K562 (cell line): ENCODE data around the gene IL17RC. TPM values are rescaled to one million over a fixed set of nuclear protein-coding genes. Genes with fewer than 3 reads are reported as not detected.

Experiments
- ADNP ChIP-seq: fragments of 200-800 bp; sonication (Bioruptor generic); IDR thresholded peaks from 2 replicates; pipeline ENCODE4 v1.6.1; 2016; ENCODE audit warnings: missing genetic modification characterization, missing compliant biosample characterization
- ATF1 ChIP-seq, 2 experiments: fragments of 450-650 bp in 1 of 2; IDR thresholded peaks; 2 replicates each; pipeline ENCODE4 v1.6.1; 2016; ENCODE audit warnings: missing compliant biosample characterization in 1 of 2, missing genetic modification characterization in 1 of 2
- BCOR ChIP-seq: fragments of 450-650 bp; IDR thresholded peaks from 2 replicates; pipeline ENCODE4 v1.6.1; 2016
- GABPB1 ChIP-seq: sonication (generic); formaldehyde crosslinking; IDR thresholded peaks from 2 replicates; pipeline ENCODE4 v1.8.0; 2022; ENCODE audit warnings: mild to moderate bottlenecking, missing genetic modification reagents
- HMGN3 ChIP-seq: IDR thresholded peaks from 2 replicates; pipeline ENCODE4 v1.6.1; 2011; ENCODE audit warnings: borderline replicate concordance, low read depth, mild to moderate bottlenecking, mixed read lengths, low read length; ENCODE audit not compliant: insufficient read length; ENCODE audit errors: extremely low read depth
- KLF16 ChIP-seq: IDR thresholded peaks from 2 replicates; pipeline ENCODE4 v1.6.1; 2016; ENCODE audit warnings: antibody characterized with exemption
- LARP7 ChIP-seq: fragments of 450-650 bp; IDR thresholded peaks from 2 replicates; pipeline ENCODE4 v1.6.1; 2016
- NFIX ChIP-seq: fragments of 250-450 bp; sonication (Bioruptor Pico); IDR thresholded peaks from 2 replicates; pipeline ENCODE4 v1.4.0; 2020; ENCODE audit warnings: low read depth, mild to moderate bottlenecking, moderate library complexity
- NFYB ChIP-seq: IDR thresholded peaks from 2 replicates; pipeline ENCODE4 v1.6.1; 2011; ENCODE audit warnings: mild to moderate bottlenecking, moderate library complexity; ENCODE audit not compliant: insufficient read length; ENCODE audit errors: extremely low read depth
- PHB2 ChIP-seq: fragments of 450-650 bp; IDR thresholded peaks from 2 replicates; pipeline ENCODE4 v1.6.1; 2017; ENCODE audit warnings: low read depth
- RUNX1 ChIP-seq: sonication (generic); IDR thresholded peaks from 2 replicates; pipeline ENCODE4 v1.6.1; 2016; ENCODE audit warnings: antibody characterized with exemption, low read depth
- SMAD2 ChIP-seq: fragments of 150-350 bp; IDR thresholded peaks from 2 replicates; pipeline ENCODE4 v1.6.1; 2014; ENCODE audit warnings: low read depth, mild to moderate bottlenecking, low read length
- SMARCB1 ChIP-seq: IDR thresholded peaks from 2 replicates; pipeline ENCODE4 v1.6.1; 2011; ENCODE audit warnings: improper control_type of control experiment, low read depth; ENCODE audit not compliant: insufficient read length
- XRCC5 ChIP-seq: fragments of 200-400 bp; formaldehyde crosslinking; IDR thresholded peaks from 2 replicates; pipeline ENCODE4 v1.6.1; 2017; ENCODE audit warnings: low read depth, mild to moderate bottlenecking, low read length
- polyA plus RNA-seq, 8 experiments: library from polyadenylated mRNA; depleted of rRNA in 4 of 8; stranded (reverse) in 5 of 8; unstranded in 3 of 8; fragments of >200 nt; fragmentation: Nextera tagmentation in 2 of 8; fragmentation: Illumina TruSeq in 1 of 8; extraction: Ambion mirVana in 2 of 8; extraction: Trizol in 1 of 8; gene quantifications; 2 replicates each; pipeline versions ENCODE4 v1.2.1 to v1.2.3, GENCODE V29; 2011 to 2014; ENCODE audit warnings: inconsistent platforms in 1 of 8, missing spikeins in 1 of 8
- total RNA-seq, 7 experiments: library from RNA; depleted of rRNA in 6 of 7; stranded (reverse); fragments of >200 nt in 6 of 7; fragmentation: Illumina TruSeq in 2 of 7; extraction: Trizol in 2 of 7; gene quantifications; 2 replicates each; pipeline versions ENCODE4 v1.2.1 to v1.2.3, GENCODE V29; 2011 to 2021; ENCODE audit warnings: low replicate concordance in 1 of 7
- TF ChIP-seq, protein P1 (sequence below): fragments of 250-450 bp; sonication (Bioruptor Pico); IDR thresholded peaks from 2 replicates; pipeline ENCODE4 v1.8.0; 2022; ENCODE audit warnings: inconsistent platforms
- TF ChIP-seq, protein P2 (sequence below): fragments of 250-450 bp; sonication (Bioruptor Pico); IDR thresholded peaks from 2 replicates; pipeline ENCODE4 v1.8.0; 2021; ENCODE audit warnings: mild to moderate bottlenecking, moderate library complexity
- TF ChIP-seq, protein P3 (sequence below): fragments of 250-450 bp; sonication (Bioruptor Pico); IDR thresholded peaks from 2 replicates; pipeline ENCODE4 v1.5.0; 2021; ENCODE audit warnings: mild to moderate bottlenecking, borderline replicate concordance
- TF ChIP-seq, protein P4 (sequence below): fragments of 450-650 bp; IDR thresholded peaks from 2 replicates; pipeline ENCODE4 v1.6.1; 2016; ENCODE audit warnings: borderline replicate concordance
- TF ChIP-seq, protein P5 (sequence below): fragments of 250-450 bp; sonication (Bioruptor Pico); IDR thresholded peaks from 2 replicates; pipeline ENCODE4 v1.8.0; 2021; ENCODE audit warnings: moderate library complexity, mild to moderate bottlenecking, inconsistent platforms

The IL17RC gene
- total and polyA plus RNA-seq, 9 of the 15 experiments (the other 6 are each of a cell fraction or from before 2014, with no cell fraction given) = 0.15 to 11.4 (median 7.1) TPM; not detected in 1

DNA sequence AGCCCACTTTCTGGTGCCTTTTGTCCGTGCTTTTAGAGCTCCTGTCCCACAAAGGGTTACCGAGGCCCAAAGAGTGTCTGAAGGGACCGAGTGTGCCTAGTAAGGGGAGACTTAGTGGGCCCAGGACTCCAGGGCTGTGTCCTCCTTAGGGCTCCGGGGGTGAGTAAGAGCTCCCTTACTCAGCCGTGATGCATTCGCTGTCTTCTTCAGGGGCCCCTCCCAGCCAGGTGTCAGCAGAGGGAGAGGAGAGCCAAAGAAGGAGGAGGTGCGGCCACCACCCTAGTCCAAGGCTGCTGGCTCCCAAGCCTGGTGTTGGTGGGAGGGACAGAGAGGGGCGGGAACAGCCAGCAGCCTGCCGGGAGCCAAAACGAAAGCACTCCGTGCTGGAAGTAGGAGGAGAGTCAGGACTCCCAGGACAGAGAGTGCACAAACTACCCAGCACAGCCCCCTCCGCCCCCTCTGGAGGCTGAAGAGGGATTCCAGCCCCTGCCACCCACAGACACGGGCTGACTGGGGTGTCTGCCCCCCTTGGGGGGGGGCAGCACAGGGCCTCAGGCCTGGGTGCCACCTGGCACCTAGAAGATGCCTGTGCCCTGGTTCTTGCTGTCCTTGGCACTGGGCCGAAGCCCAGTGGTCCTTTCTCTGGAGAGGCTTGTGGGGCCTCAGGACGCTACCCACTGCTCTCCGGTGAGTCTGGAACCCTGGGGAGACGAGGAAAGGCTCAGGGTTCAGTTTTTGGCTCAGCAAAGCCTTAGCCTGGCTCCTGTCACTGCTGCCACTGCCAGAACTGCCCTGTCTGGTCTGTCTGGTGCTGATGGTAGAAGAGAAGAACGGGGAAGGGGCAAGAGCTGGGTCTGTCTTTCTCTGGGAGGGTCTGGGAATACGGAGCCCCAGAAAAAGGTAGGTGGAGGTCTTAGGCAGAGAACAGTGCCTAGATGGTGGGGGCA, at the start of gene IL17RC (continued):
- TF ChIP-seq, protein P1, sequence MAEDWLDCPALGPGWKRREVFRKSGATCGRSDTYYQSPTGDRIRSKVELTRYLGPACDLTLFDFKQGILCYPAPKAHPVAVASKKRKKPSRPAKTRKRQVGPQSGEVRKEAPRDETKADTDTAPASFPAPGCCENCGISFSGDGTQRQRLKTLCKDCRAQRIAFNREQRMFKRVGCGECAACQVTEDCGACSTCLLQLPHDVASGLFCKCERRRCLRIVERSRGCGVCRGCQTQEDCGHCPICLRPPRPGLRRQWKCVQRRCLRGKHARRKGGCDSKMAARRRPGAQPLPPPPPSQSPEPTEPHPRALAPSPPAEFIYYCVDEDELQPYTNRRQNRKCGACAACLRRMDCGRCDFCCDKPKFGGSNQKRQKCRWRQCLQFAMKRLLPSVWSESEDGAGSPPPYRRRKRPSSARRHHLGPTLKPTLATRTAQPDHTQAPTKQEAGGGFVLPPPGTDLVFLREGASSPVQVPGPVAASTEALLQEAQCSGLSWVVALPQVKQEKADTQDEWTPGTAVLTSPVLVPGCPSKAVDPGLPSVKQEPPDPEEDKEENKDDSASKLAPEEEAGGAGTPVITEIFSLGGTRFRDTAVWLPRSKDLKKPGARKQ (CRISPR knock-in tag) = no peak
- no peak for TF ChIP-seq BCOR
- no peak for TF ChIP-seq SMARCB1
- TF ChIP-seq, protein P2, sequence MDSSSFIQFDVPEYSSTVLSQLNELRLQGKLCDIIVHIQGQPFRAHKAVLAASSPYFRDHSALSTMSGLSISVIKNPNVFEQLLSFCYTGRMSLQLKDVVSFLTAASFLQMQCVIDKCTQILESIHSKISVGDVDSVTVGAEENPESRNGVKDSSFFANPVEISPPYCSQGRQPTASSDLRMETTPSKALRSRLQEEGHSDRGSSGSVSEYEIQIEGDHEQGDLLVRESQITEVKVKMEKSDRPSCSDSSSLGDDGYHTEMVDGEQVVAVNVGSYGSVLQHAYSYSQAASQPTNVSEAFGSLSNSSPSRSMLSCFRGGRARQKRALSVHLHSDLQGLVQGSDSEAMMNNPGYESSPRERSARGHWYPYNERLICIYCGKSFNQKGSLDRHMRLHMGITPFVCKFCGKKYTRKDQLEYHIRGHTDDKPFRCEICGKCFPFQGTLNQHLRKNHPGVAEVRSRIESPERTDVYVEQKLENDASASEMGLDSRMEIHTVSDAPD (CRISPR knock-in tag) = no peak
- TF ChIP-seq, protein P3, sequence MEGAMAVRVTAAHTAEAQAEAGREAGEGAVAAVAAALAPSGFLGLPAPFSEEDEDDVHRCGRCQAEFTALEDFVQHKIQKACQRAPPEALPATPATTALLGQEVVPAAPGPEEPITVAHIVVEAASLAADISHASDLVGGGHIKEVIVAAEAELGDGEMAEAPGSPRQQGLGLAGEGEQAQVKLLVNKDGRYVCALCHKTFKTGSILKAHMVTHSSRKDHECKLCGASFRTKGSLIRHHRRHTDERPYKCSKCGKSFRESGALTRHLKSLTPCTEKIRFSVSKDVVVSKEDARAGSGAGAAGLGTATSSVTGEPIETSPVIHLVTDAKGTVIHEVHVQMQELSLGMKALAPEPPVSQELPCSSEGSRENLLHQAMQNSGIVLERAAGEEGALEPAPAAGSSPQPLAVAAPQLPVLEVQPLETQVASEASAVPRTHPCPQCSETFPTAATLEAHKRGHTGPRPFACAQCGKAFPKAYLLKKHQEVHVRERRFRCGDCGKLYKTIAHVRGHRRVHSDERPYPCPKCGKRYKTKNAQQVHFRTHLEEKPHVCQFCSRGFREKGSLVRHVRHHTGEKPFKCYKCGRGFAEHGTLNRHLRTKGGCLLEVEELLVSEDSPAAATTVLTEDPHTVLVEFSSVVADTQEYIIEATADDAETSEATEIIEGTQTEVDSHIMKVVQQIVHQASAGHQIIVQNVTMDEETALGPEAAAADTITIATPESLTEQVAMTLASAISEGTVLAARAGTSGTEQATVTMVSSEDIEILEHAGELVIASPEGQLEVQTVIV = no peak
- no peak for TF ChIP-seq SMAD2
- TF ChIP-seq KLF16 = no peak
- 0 out of 2 replicates have a peak, but pooled peaks have one; percentile 39 for TF ChIP-seq GABPB1 (CRISPR knock-in tag)
- no peak for TF ChIP-seq NFYB
- TF ChIP-seq, protein P4, sequence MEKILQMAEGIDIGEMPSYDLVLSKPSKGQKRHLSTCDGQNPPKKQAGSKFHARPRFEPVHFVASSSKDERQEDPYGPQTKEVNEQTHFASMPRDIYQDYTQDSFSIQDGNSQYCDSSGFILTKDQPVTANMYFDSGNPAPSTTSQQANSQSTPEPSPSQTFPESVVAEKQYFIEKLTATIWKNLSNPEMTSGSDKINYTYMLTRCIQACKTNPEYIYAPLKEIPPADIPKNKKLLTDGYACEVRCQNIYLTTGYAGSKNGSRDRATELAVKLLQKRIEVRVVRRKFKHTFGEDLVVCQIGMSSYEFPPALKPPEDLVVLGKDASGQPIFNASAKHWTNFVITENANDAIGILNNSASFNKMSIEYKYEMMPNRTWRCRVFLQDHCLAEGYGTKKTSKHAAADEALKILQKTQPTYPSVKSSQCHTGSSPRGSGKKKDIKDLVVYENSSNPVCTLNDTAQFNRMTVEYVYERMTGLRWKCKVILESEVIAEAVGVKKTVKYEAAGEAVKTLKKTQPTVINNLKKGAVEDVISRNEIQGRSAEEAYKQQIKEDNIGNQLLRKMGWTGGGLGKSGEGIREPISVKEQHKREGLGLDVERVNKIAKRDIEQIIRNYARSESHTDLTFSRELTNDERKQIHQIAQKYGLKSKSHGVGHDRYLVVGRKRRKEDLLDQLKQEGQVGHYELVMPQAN = no peak
- no peak for TF ChIP-seq PHB2
- TF ChIP-seq RUNX1 = 0 out of 2 replicates have a peak, but pooled peaks have one; percentile 29
- no peak for TF ChIP-seq ADNP (tag)
- TF ChIP-seq, protein P5, sequence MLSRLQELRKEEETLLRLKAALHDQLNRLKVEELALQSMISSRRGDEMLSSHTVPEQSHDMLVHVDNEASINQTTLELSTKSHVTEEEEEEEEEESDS (CRISPR knock-in tag) = no peak
- TF ChIP-seq ATF1 (CRISPR knock-in tag; IDR thresholded peaks at IDR 0.05) = no peak
- TF ChIP-seq ATF1 (tag; IDR thresholded peaks at IDR 0.05) = peak; percentile 59; the same call in 1 of the 2 replicates
- TF ChIP-seq LARP7 = no peak
- TF ChIP-seq NFIX = no peak
- peak; percentile 51 for TF ChIP-seq HMGN3
- no peak; the same call in 1 of the 2 replicates for TF ChIP-seq XRCC5
